GM18868 (cell line): ENCODE data around the gene MALL.
"Not testable (repeated sequence)": the region's sequence is repeated elsewhere in the genome, so short reads cannot be mapped to it uniquely, and the experiment has no call there.

Experiments used
- ATAC-seq: cut with Tn5 transposase; IDR thresholded peaks from one replicate; pipeline ENCODE4 v1.9.1; 2021; ENCODE audit warnings: mild to moderate bottlenecking, moderate library complexity; ENCODE audit not compliant: unreplicated experiment

Gene MALL

GRCh38 chr2:110054521-110055407 is 60.9 kb downstream of the MALL start:
- ATAC-seq, result not testable (repeated sequence)

GRCh38 chr2:110053688-110054087 is 61.9 kb downstream of the MALL start:
- ATAC-seq, result not testable (repeated sequence)

- not testable (repeated sequence) for ATAC-seq
These were observed 63.5 kb downstream of the MALL start for GRCh38 chr2:110052166-110052565.

- ATAC-seq, result not testable (repeated sequence)
These were observed 65.4 kb downstream of the MALL start for GRCh38 chr2:110050222-110050621.

- not testable (repeated sequence) for ATAC-seq
These were observed 65.9 kb downstream of the MALL start for GRCh38 chr2:110049769-110050168.

- ATAC-seq, result not testable (repeated sequence)
These were observed 67.1 kb downstream of the MALL start for GRCh38 chr2:110048255-110049197.

- not testable (repeated sequence) for ATAC-seq
These were observed 68.4 kb downstream of the MALL start for GRCh38 chr2:110047225-110047624.

- not testable (repeated sequence) for ATAC-seq
These were observed 73.5 kb downstream of the MALL start for GRCh38 chr2:110041941-110042660.

- ATAC-seq, result not testable (repeated sequence)
These were observed 78.3 kb downstream of the MALL start for GRCh38 chr2:110037336-110037735.

GRCh38 chr2:110035384-110035783 is 80.2 kb downstream of the MALL start:
- ATAC-seq, result not testable (repeated sequence)

GRCh38 chr2:110034935-110035334 is 80.7 kb downstream of the MALL start:
- ATAC-seq, result not testable (repeated sequence)
